Body of pancreas (tissue), 4 donors: ENCODE data around the gene CPSF4. TPM values are rescaled to one million over a fixed set of nuclear protein-coding genes. Genes with fewer than 3 reads are reported as not detected.

ENCODE experiments used
- ATAC-seq: fragments of 150-250 bp; one replicate; pipeline ENCODE4 v1.9.1; 2016
- DNase-seq, 4 donors: peaks; one replicate each; pipeline ENCODE4 v3.0.0-alpha.2; 2019
- H3K27ac ChIP-seq, 4 donors: fragments of 200-600 bp; sonication (generic); 1 replicate in 3 of 4; 2 replicates in 1 of 4; pipeline versions ENCODE4 v1.5.1 to v1.6.1; 2016 to 2019; ENCODE audit warnings: mild to moderate bottlenecking in 1 of 4, mixed read lengths in 1 of 4, moderate library complexity in 1 of 4
- H3K27me3 ChIP-seq, 2 donors: fragments of 200-600 bp; sonication (generic); one replicate each; pipeline ENCODE4 v1.6.0; 2016; ENCODE audit warnings: mild to moderate bottlenecking in 1 of 2
- H3K36me3 ChIP-seq, 2 donors: fragments of 200-600 bp; sonication (generic); replicated peaks in 1 of 2; 2 replicates each; pipeline ENCODE4 v1.5.1; 2016; ENCODE audit warnings: low read depth in 2 of 2; ENCODE audit not compliant: insufficient read depth in 1 of 2
- H3K4me1 ChIP-seq: fragments of 200-600 bp; sonication (generic); one replicate; pipeline ENCODE4 v1.6.0; 2016
- H3K4me3 ChIP-seq, 2 donors: fragments of 200-600 bp; sonication (generic); 1 replicate in 1 of 2; 2 replicates in 1 of 2; pipeline ENCODE4 v1.5.1; 2016 to 2019
- H3K9me3 ChIP-seq, 3 donors: fragments of 200-600 bp; sonication (generic); 1 replicate in 2 of 3; 2 replicates in 1 of 3; pipeline ENCODE4 v1.5.1; 2016
- CTCF ChIP-seq, 7 experiments: fragments of 450-650 bp in 4 of 7; fragments of 200-600 bp in 3 of 7; sonication (generic) in 3 of 7; IDR thresholded peaks; one replicate each; pipeline ENCODE4 v1.5.1; 2016 to 2019; ENCODE audit warnings: antibody characterized with exemption in 7 of 7
- POLR2A ChIP-seq, 3 donors: fragments of 450-650 bp; IDR thresholded peaks; one replicate each; pipeline ENCODE4 v1.6.1; 2016; ENCODE audit warnings: antibody characterized with exemption in 3 of 3, mild to moderate bottlenecking in 2 of 3
- WGBS, 2 donors: methylation state at CpG; one replicate each; pipeline ENCODE4 v1.1.5; 2017; 5-methylcytosine and 5-hydroxymethylcytosine counted together
- intact Hi-C: fragments of 100-400 bp; cut with DNase I; formaldehyde crosslinking; loops from one replicate; pipeline ENCODE4 v1.15.1; 2023
- total RNA-seq, 2 donors: library from RNA; depleted of rRNA; stranded (reverse); fragments of >200 nt; gene quantifications; one replicate each; pipeline ENCODE4 v1.1.0, GENCODE V29; 2016

The CPSF4 gene
- total RNA-seq, 2 donors from 2014 or later = 24.4 to 31.1 TPM

GRCh38 chr7:99396418-99397296 lies 42.1 kb upstream of the CPSF4 start:
- H3K36me3 ChIP-seq = peaks cover 0 to 25% of the 10 kb centered on the region in 2 donors
- ATAC-seq (no peak), DNase-seq (no peak)
- TF ChIP-seq CTCF (IDR thresholded peaks at IDR 0.05) (no peak), POLR2A (IDR thresholded peaks at IDR 0.05) (no peak)
- no peak overlapping the region for H3K27ac ChIP-seq
- H3K4me1 ChIP-seq = peaks cover 17% of the 10 kb centered on the region
- intact Hi-C loops = no loop called here
- no peak overlapping the region for H3K4me3 ChIP-seq
- WGBS, 2 donors = 68 to 82% methylated on average over 3 to 21 of the region's 21 CpGs
- H3K9me3 ChIP-seq = no peaks in the 10 kb centered on the region
- no peaks in the 10 kb centered on the region for H3K27me3 ChIP-seq

GRCh38 chr7:99397297-99397983 lies 41.3 kb upstream of the CPSF4 start:
- 85 to 89% methylated on average over 8 to 18 of the region's 18 CpGs for WGBS, 2 donors
- Histone ChIP-seq H3K9me3 (no peaks in the 10 kb centered on the region), H3K4me3 (no peak overlapping the region), H3K27me3 (no peaks in the 10 kb centered on the region), H3K4me1 (peaks cover 12% of the 10 kb centered on the region), H3K36me3 (peaks cover 0 to 26% of the 10 kb centered on the region in 2 donors), H3K27ac (no peak overlapping the region)
- ATAC-seq = no peak
- intact Hi-C loops = no loop called here
- DNase-seq = no peak
- TF ChIP-seq CTCF (IDR thresholded peaks at IDR 0.05) = no peak
- TF ChIP-seq POLR2A (IDR thresholded peaks at IDR 0.05) = no peak

GRCh38 chr7:99398891-99399445 lies 39.8 kb upstream of the CPSF4 start:
- Histone ChIP-seq H3K27me3 (no peaks in the 10 kb centered on the region), H3K27ac (no peak overlapping the region), H3K9me3 (no peaks in the 10 kb centered on the region), H3K4me3 (no peak overlapping the region), H3K4me1 (peaks cover 3% of the 10 kb centered on the region), H3K36me3 (peaks cover 0 to 29% of the 10 kb centered on the region in 2 donors)
- intact Hi-C loops = no loop called here
- TF ChIP-seq POLR2A (IDR thresholded peaks at IDR 0.05) (no peak), CTCF (IDR thresholded peaks at IDR 0.05) (no peak)
- ATAC-seq (no peak), DNase-seq (no peak)
- WGBS, 2 donors = 74 to 78% methylated on average over 3 to 5 of the region's 5 CpGs

- Histone ChIP-seq H3K9me3 (no peaks in the 10 kb centered on the region), H3K27me3 (no peaks in the 10 kb centered on the region), H3K27ac (no peak overlapping the region), H3K4me1 (peaks cover under 1% of the 10 kb centered on the region), H3K36me3 (peaks cover 0 to 29% of the 10 kb centered on the region in 2 donors), H3K4me3 (no peak overlapping the region)
- WGBS, 2 donors = 74 to 81% methylated on average over 5 to 6 of the region's 6 CpGs
- TF ChIP-seq POLR2A (IDR thresholded peaks at IDR 0.05) = no peak
- no peak for TF ChIP-seq CTCF (IDR thresholded peaks at IDR 0.05)
- ATAC-seq (no peak), DNase-seq (no peak)
- intact Hi-C loops = no loop called here
Observed at GRCh38 chr7:99399597-99399996, 39.1 kb upstream of the CPSF4 start.
